ENCODE measurements around the gene STPG3.

Gene STPG3

GRCh38 chr9:137218212-137218753, 32.8 kb upstream of the STPG3 start:
- no peak for TF ChIP-seq GATA2 (IDR thresholded peaks at IDR 0.05; ENCODE audit: low read depth, low read length)
- TF ChIP-seq GATA3 (IDR thresholded peaks at IDR 0.05; ENCODE audit: low read depth, low read length), result no peak

- no peak for TF ChIP-seq GATA3 (IDR thresholded peaks at IDR 0.05; ENCODE audit: low read depth, low read length)
- TF ChIP-seq GATA2 (IDR thresholded peaks at IDR 0.05; ENCODE audit: low read depth, low read length), result no peak
Observed at GRCh38 chr9:137218754-137219271, 32.3 kb upstream of the STPG3 start.

- no peak for TF ChIP-seq GATA2 (IDR thresholded peaks at IDR 0.05; ENCODE audit: low read depth, low read length)
Observed at GRCh38 chr9:137219757-137220316, 31.2 kb upstream of the STPG3 start.

- TF ChIP-seq GATA3 (IDR thresholded peaks at IDR 0.05; ENCODE audit: low read depth, low read length) (no peak), GATA2 (IDR thresholded peaks at IDR 0.05; ENCODE audit: low read depth, low read length) (no peak)
Observed at GRCh38 chr9:137220317-137221094, 30.6 kb upstream of the STPG3 start.

- TF ChIP-seq GATA2 (IDR thresholded peaks at IDR 0.05; ENCODE audit: low read depth, low read length), result no peak
- no peak for TF ChIP-seq GATA3 (IDR thresholded peaks at IDR 0.05; ENCODE audit: low read depth, low read length)
Observed at GRCh38 chr9:137221095-137221505, 30.0 kb upstream of the STPG3 start.

GRCh38 chr9:137221506-137222111, 29.5 kb upstream of the STPG3 start:
- TF ChIP-seq GATA2 (IDR thresholded peaks at IDR 0.05; ENCODE audit: low read depth, low read length) (no peak), GATA3 (IDR thresholded peaks at IDR 0.05; ENCODE audit: low read depth, low read length) (no peak)

- TF ChIP-seq GATA2 (IDR thresholded peaks at IDR 0.05; ENCODE audit: low read depth, low read length) (no peak), GATA3 (IDR thresholded peaks at IDR 0.05; ENCODE audit: low read depth, low read length) (no peak)
Observed at GRCh38 chr9:137222190-137223077, 28.7 kb upstream of the STPG3 start, which contains the start of gene RNF208. Gene RNF208 (minus strand): TSS chr9:137222240. CDS start chr9:137221212, 1,028 bp downstream.

- TF ChIP-seq GATA2 (IDR thresholded peaks at IDR 0.05; ENCODE audit: low read depth, low read length) (no peak), GATA3 (IDR thresholded peaks at IDR 0.05; ENCODE audit: low read depth, low read length) (no peak)
Observed at GRCh38 chr9:137223078-137223970, 27.8 kb upstream of the STPG3 start.

- TF ChIP-seq GATA2 (IDR thresholded peaks at IDR 0.05; ENCODE audit: low read depth, low read length) (no peak), GATA3 (IDR thresholded peaks at IDR 0.05; ENCODE audit: low read depth, low read length) (no peak)
Observed at GRCh38 chr9:137224830-137225694, 26.0 kb upstream of the STPG3 start, which contains the start of gene CYSRT1. Gene CYSRT1 (plus strand): TSS chr9:137225174. CDS start chr9:137225622, 448 bp downstream.

GRCh38 chr9:137225699-137226331, 25.3 kb upstream of the STPG3 start:
- TF ChIP-seq GATA2 (IDR thresholded peaks at IDR 0.05; ENCODE audit: low read depth, low read length) (no peak), GATA3 (IDR thresholded peaks at IDR 0.05; ENCODE audit: low read depth, low read length) (no peak)

GRCh38 chr9:137226338-137227053, 24.6 kb upstream of the STPG3 start:
- TF ChIP-seq GATA3 (IDR thresholded peaks at IDR 0.05; ENCODE audit: low read depth, low read length), result no peak
- no peak for TF ChIP-seq GATA2 (IDR thresholded peaks at IDR 0.05; ENCODE audit: low read depth, low read length)
